ENCODE measurements around the gene CACNA2D3.

Gene CACNA2D3

GRCh38 chr3:54832876-54833275 lies 710.5 kb downstream of the CACNA2D3 start:
- no peak for DNase-seq

GRCh38 chr3:54835701-54836100 lies 713.3 kb downstream of the CACNA2D3 start:
- DNase-seq: no peak

GRCh38 chr3:54836871-54837270 lies 714.5 kb downstream of the CACNA2D3 start:
- DNase-seq: no peak

GRCh38 chr3:54837964-54838363 lies 715.6 kb downstream of the CACNA2D3 start:
- DNase-seq: peak; percentile 28

GRCh38 chr3:54841471-54841870 lies 719.1 kb downstream of the CACNA2D3 start:
- DNase-seq: no peak

GRCh38 chr3:54843352-54843751 lies 721.0 kb downstream of the CACNA2D3 start:
- DNase-seq: no peak

- DNase-seq: no peak
These were observed 721.9 kb downstream of the CACNA2D3 start for GRCh38 chr3:54844211-54844610.

GRCh38 chr3:54845011-54845410 lies 722.7 kb downstream of the CACNA2D3 start:
- DNase-seq: no peak

GRCh38 chr3:54845551-54845950 lies 723.2 kb downstream of the CACNA2D3 start:
- DNase-seq: no peak

GRCh38 chr3:54846119-54846518 lies 723.8 kb downstream of the CACNA2D3 start:
- DNase-seq: no peak

GRCh38 chr3:54847361-54847760 lies 725.0 kb downstream of the CACNA2D3 start:
- no peak for DNase-seq

- no peak for DNase-seq
These were observed 727.0 kb downstream of the CACNA2D3 start for GRCh38 chr3:54849360-54849759.

- DNase-seq: no peak
These were observed 728.2 kb downstream of the CACNA2D3 start for GRCh38 chr3:54850484-54851018.

- DNase-seq: peak; percentile 66
These were observed 731.4 kb downstream of the CACNA2D3 start for GRCh38 chr3:54853573-54854404.

GRCh38 chr3:54856271-54856670 lies 733.9 kb downstream of the CACNA2D3 start:
- no peak for DNase-seq

- no peak for DNase-seq
These were observed 735.0 kb downstream of the CACNA2D3 start for GRCh38 chr3:54857343-54857742.

- peak; percentile 23 for DNase-seq
These were observed 735.9 kb downstream of the CACNA2D3 start for GRCh38 chr3:54858093-54858785.

GRCh38 chr3:54859184-54859583 lies 736.8 kb downstream of the CACNA2D3 start:
- DNase-seq: peak; percentile 81

- DNase-seq: peak; percentile 16
These were observed 739.1 kb downstream of the CACNA2D3 start for GRCh38 chr3:54861248-54862067.

GRCh38 chr3:54862526-54862925 lies 740.2 kb downstream of the CACNA2D3 start:
- DNase-seq: peak; percentile 13

- no peak for DNase-seq
These were observed 741.0 kb downstream of the CACNA2D3 start for GRCh38 chr3:54863366-54863765.

- no peak for DNase-seq
These were observed 741.4 kb downstream of the CACNA2D3 start for GRCh38 chr3:54863786-54864185.

- no peak for DNase-seq
These were observed 743.0 kb downstream of the CACNA2D3 start for GRCh38 chr3:54865316-54865715.

All from fibroblast of skin of right biceps (primary cell).